HG02642 (cell line): ENCODE results near the gene LCA5L.

ENCODE experiments used
- ATAC-seq: cut with Tn5 transposase; IDR thresholded peaks from one replicate; pipeline ENCODE4 v1.9.1; 2021; ENCODE audit warnings: mild to moderate bottlenecking; ENCODE audit not compliant: unreplicated experiment, poor library complexity

Gene LCA5L

DNA sequence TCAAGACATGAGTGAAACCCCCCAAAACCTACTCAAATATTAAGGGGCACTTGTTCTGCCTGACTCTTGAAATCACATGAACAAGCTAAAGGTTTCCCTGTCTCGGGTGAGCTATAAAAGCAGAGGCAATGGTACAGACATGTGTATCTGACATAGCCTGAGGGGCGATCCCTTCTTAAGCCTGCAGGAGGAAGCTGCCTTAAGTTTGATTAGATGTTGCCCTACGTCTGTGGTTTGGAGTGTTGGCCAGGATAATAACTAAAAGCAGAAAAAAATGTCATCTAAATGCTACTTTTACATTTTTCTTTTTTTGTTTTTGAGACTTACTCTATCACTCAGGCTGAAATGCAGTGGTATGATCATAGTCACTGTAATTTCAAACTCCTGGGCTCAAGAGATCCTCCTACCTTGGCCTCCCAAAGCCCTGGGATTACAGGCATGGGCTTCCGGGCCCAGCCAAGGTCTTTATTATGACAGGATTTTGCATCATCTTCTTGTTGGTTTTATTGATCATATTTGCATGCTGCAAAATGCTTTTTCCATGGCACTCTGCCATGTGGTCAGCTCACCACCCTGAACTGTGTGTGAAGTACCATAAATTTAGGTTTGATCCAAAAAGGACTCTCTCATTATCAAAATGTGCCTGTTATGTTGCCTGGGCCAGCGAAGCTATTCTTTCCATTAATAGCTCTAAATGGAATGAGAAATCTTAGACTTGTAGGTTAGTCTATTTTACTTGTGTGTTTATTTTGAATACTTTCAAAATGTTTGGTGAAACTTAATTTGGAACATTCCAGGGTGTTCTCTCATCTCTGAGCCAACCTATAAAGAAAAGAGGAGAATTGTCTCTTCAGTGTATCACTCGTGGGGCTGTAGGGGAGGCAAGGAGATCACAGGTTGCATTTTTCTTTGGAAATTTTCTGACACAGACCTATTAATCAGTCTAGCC lies 81.7 kb downstream of the LCA5L start:
- ATAC-seq: no peak

DNA sequence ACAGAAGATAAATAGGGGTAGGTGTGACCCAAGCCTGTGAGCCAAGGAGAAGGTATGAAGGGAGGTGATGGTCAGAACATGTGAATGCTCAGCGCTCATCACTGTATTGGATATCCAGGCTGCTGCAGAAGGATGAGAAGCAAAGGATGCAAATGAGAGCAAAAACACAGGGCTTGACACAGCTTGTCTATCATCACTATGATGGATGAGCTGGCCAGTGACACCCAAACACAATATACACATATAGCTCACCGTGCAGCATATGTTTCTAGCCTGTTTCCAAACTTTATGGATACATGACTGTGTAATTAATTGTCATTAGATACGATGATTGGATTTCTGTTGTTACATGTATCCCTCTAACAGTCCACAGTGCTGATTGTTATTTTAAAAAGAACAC lies 82.8 kb downstream of the LCA5L start:
- ATAC-seq: no peak

DNA sequence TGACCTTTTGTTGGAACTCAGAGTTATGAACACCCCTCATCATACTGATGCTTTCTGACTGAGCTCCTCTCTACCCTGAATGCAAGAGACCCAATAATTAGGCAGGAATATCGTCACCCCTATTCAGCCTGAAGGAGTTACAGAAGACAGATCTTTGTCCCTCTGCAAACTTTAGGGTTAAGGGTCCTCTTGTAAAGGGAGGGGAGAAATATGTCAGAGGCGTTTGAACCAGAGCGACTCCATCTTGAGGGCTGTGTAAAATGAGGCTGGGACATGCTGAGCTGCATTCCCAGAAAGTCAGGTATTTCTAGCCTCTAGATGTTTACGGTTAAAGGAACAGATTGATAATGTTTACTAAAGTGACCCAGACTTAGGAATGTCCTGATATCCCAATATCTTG lies 86.2 kb downstream of the LCA5L start:
- ATAC-seq: no peak
